T-helper 17 cell (primary cell): ENCODE data around the gene RPP38. TPM values are rescaled to one million over a fixed set of nuclear protein-coding genes. Genes with fewer than 3 reads are reported as not detected.
A peak's percentile ranks its signal among the peaks of the same experiment; 100 is the strongest.

ENCODE experiments used
- ATAC-seq: fragments of 150-1000 bp; cut with Tn5 transposase; 2 replicates; pipeline ENCODE4 v1.10.0; 2021; ENCODE audit warnings: mild to moderate bottlenecking, moderate library complexity
- DNase-seq, 3 donors: peaks; one replicate each; pipeline versions ENCODE4 v3.0.0 to v3.0.0-alpha.2; 2020 to 2021
- H3K9me3 ChIP-seq: one replicate; pipeline ENCODE4 v1.7.0; 2013; ENCODE audit warnings: low read length, mild to moderate bottlenecking; ENCODE audit not compliant: control insufficient read depth, poor library complexity, severe bottlenecking
- H3K27ac Mint-ChIP-seq: one replicate; pipeline ENCODE4 v1.8.0; 2022; ENCODE audit warnings: mild to moderate bottlenecking, moderate library complexity, mixed read lengths
- H3K27me3 Mint-ChIP-seq: one replicate; pipeline ENCODE4 v1.8.0; 2022; ENCODE audit warnings: mixed read lengths
- H3K36me3 Mint-ChIP-seq: one replicate; pipeline ENCODE4 v1.8.0; 2022; ENCODE audit warnings: low read depth, mixed read lengths
- H3K4me1 Mint-ChIP-seq: one replicate; pipeline ENCODE4 v1.8.0; 2022; ENCODE audit warnings: mild to moderate bottlenecking, mixed read lengths
- H3K4me3 Mint-ChIP-seq: one replicate; pipeline ENCODE4 v1.8.0; 2022; ENCODE audit warnings: mild to moderate bottlenecking, moderate library complexity, mixed read lengths
- total RNA-seq, 4 donors: library from RNA in 2 of 4; stranded (reverse) in 2 of 4; gene quantifications; one replicate each; pipeline ENCODE4 v1.2.3 and lab custom pipeline; 2022 to 2026

Gene RPP38
- total RNA-seq, 2 donors from 2014 or later = 12.1 to 14.3 TPM

DNA sequence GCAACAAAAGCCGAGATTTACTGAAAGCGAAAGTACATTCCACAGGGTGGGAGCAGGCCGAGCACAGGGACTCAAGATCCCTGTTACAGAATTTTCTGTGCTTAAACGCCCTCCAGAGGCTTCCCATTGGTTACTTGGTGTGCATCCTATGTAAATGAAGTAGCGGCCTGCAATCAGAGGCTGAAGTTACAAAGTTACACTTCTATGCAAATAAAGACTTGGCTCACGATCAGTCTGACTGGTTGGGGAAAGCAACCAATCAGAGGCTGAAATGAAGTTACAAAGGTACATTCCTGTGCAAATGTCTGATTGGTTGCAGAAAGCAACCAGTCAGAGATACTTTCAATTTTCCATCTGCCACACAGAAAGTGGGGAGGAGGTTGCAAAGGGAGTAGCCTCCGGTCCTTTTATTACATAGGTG, 12.6 kb upstream of the RPP38 start:
- ATAC-seq (peak; percentile 70), DNase-seq (no peak)
- peak overlapping the region; percentile 47 for H3K27ac Mint-ChIP-seq
- H3K9me3 ChIP-seq = no peaks in the 10 kb centered on the region
- H3K4me3 Mint-ChIP-seq = peak overlapping the region; percentile 71
- peaks cover 8% of the 10 kb centered on the region for H3K4me1 Mint-ChIP-seq
- H3K27me3 Mint-ChIP-seq = no peaks in the 10 kb centered on the region
- no peaks in the 10 kb centered on the region for H3K36me3 Mint-ChIP-seq

DNA sequence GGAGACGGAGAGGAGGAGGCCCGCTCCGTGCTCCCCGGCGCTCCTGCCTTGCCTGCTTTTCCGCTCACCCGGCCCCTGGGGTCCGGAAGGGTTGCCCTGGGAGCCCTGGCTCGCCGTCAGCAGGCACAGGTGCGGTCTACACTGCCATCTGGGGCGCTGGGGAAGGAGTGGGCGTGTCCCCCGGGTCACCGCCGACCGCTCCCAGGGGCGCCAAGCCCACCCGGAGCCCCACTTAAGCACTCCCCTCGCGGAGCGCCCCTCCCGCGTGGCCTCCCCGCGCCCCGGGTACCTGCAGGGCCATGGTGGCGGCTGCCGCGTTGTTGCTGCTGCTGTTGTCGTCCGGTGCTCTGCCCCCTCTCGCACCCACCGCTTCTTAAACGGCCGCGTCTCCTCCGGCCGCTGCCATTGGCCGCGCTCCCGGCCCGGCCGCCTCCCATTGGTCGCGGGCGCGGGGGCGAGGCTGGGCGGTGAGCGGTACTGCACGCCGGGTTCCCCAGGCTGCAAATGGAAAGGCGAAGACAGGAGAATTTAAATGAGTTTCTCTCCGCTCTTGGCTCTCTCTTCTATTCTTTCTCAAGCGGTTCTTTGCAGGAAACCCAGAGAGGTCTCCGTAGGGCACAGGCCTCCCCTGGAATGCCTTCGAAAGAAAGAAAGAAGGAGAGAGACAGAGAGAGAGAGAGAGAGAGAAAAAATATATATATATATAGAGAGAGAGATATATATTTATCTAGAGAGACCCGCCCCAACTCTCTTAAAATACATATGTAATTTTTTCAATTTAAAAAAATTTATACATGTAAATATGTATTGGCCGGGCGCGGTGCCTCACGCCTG, 8.5 kb upstream of the RPP38 start, which contains the start of gene ACBD7:
Gene ACBD7, minus strand, starts transcription at position 349 of the 834 bp plus-strand sequence. Its CDS starts 48 bp downstream, at position 301.
- DNase-seq = peak; percentile 73 to 76 (median 74)
- H3K4me1 Mint-ChIP-seq = peaks cover 8% of the 10 kb centered on the region
- H3K9me3 ChIP-seq = no peaks in the 10 kb centered on the region
- peak within 1 kb of the TSS; percentile 81 for H3K4me3 Mint-ChIP-seq
- H3K36me3 Mint-ChIP-seq = no peaks in the 10 kb centered on the region
- no peak within 1 kb of the TSS for H3K27ac Mint-ChIP-seq
- ATAC-seq = peak; percentile 95
- H3K27me3 Mint-ChIP-seq = no peaks in the 10 kb centered on the region

DNA sequence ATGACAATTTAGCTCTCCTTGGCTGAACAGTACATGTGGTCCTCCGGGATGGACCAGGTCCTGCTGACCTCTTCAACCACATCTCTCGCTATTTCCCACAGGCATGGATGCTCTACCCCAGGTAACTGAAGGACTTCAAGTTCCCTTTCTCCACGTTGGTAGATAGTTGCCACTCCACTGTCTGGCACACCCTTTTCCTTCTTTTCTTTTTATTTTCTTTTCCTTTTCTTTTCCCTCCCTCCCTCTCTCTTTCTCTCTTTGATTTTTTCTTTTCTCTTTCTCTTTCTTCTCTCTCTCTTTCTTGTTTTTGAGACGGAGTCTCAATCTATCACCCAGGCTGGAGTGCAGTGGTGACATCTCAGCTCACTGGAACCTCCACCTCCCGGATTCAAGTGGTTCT, 5.7 kb upstream of the RPP38 start:
- no peaks in the 10 kb centered on the region for H3K9me3 ChIP-seq
- DNase-seq = no peak
- Mint-ChIP-seq H3K27ac (no peak overlapping the region), H3K4me3 (no peak overlapping the region), H3K4me1 (peaks cover 5% of the 10 kb centered on the region), H3K36me3 (no peaks in the 10 kb centered on the region), H3K27me3 (no peaks in the 10 kb centered on the region)
- no peak for ATAC-seq

DNA sequence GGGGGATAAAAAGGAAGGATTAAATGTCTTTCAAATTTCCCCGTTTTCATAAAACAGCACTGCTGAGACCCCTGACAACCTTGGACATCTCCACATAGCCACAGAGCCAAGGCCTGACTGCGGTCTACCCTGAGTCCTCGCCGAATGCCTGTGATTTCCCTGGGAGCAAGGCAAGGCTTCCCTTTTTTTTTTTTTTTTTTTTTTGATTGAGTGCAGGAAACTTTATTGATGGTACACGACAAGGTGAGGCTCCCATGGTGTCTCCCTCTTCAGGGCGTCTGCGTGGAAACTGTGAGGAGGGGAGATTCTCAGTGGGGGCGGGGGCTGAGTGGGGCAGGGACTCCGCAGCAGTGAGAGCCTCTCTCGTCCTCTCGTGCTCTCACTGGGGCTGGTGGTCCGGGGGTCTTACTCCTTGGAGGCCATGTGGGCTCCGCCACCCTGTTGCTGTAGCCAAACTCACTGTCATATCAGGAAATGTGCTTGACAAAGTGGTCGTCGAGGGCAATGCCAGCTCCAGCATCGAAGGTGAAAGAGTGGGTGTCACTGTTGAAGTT, 4.2 kb upstream of the RPP38 start:
- H3K27me3 Mint-ChIP-seq = no peaks in the 10 kb centered on the region
- no peak for ATAC-seq
- no peak overlapping the region for H3K4me3 Mint-ChIP-seq
- no peak for DNase-seq
- H3K4me1 Mint-ChIP-seq = peaks cover 13% of the 10 kb centered on the region
- peak overlapping the region; percentile 27 for H3K27ac Mint-ChIP-seq
- H3K36me3 Mint-ChIP-seq = peaks cover 2% of the 10 kb centered on the region
- no peaks in the 10 kb centered on the region for H3K9me3 ChIP-seq

DNA sequence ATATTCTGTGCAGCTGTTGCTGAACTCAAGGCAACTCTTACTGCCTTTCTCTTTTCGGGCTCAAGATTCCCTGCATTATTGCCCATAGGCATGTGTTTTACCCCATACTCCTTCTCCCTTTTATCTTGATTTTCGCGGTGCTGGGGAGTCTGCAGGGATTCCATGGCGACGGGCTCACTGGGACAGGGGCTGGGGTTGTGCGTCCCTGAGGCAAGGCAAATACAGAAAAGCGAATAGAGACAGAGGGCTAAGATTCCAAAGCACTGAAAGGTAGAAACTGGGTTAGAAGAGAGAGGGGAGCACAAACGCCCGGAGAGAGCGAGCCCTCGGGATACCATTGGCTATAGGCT, 519 bp upstream of the RPP38 start:
- H3K27ac Mint-ChIP-seq = peak overlapping the region; percentile 99
- H3K4me3 Mint-ChIP-seq = peak overlapping the region; percentile 98
- H3K4me1 Mint-ChIP-seq = peaks cover 27% of the 10 kb centered on the region
- ATAC-seq (peak; percentile 16), DNase-seq (no peak)
- H3K27me3 Mint-ChIP-seq = no peaks in the 10 kb centered on the region
- peaks cover 3% of the 10 kb centered on the region for H3K36me3 Mint-ChIP-seq
- H3K9me3 ChIP-seq = no peaks in the 10 kb centered on the region

DNA sequence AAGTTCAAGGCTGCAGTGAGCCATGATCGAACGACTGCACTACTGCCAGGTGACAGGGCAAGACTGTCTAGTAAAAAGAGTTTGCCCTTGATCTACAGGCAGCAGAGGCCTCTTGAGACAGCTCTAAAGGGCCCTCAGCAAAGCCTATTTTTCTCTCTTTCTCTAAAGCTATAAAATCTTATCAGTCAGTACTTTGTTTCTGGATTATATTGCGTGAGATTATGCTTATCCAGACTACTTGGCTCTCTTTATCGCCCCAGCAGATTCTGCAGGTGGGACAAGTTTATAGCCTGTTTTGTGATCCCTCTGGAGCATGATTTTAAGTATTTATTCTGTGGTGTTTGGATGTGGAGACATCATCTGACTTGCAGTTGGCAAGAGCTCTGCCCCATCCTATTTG, 2.7 kb downstream of the RPP38 start:
- Mint-ChIP-seq H3K27me3 (no peaks in the 10 kb centered on the region), H3K36me3 (peaks cover 6% of the 10 kb centered on the region)

DNA sequence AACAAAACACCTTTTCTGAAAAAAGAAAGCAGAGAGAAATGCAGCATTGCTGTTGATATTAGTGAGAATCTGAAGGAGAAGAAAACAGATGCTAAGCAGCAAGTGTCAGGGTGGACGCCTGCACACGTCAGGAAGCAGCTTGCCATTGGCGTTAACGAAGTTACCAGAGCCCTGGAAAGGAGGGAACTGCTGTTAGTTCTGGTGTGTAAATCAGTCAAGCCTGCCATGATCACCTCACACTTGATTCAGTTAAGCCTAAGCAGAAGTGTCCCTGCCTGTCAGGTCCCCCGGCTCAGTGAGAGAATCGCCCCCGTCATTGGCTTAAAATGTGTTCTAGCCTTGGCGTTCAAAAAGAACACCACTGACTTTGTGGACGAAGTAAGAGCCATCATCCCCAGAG, 6.4 kb downstream of the RPP38 start:
- ATAC-seq = no peak
- Mint-ChIP-seq H3K4me1 (peaks cover 20% of the 10 kb centered on the region), H3K27me3 (no peaks in the 10 kb centered on the region), H3K27ac (peak overlapping the region; percentile 74), H3K4me3 (no peak overlapping the region), H3K36me3 (peaks cover 3% of the 10 kb centered on the region)
- no peaks in the 10 kb centered on the region for H3K9me3 ChIP-seq
- no peak for DNase-seq

More for the DNA sequence above, 2.7 kb downstream of the RPP38 start:
- no peak for DNase-seq
- Mint-ChIP-seq H3K27ac (peak overlapping the region; percentile 90), H3K4me3 (no peak overlapping the region), H3K4me1 (peaks cover 27% of the 10 kb centered on the region)
- ATAC-seq = no peak
- H3K9me3 ChIP-seq = no peaks in the 10 kb centered on the region

DNA sequence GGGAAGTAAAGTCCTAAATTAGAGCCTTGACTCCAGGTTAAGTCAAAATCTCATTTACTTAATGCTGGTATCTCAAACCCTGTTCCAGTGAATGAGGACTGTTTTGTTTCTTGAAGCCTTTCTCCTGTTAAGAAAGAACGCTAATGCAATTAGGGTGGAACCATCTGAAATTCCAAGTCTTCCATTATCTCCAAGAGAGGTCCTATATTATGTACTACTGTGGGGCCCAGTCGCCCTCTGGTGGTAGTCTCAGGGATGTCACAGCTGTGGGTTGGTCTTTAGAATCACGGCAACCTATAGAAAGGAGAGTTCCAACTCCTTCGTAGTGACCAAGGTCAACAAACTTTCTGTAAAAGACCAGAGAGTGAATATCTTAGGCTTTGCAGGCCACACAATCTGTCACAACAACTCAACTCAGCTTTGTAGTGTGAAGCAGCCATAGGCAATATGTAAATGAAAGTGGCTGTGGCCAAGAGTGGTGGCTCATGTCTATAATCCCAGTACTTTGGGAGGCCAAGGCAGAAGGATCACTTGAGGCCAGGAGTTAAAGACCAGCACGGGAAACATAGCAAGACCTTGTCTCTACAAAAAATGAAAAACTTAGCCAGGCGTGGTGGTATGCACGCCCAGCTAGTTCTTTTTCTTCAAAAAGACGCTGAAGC, 9.3 kb downstream of the RPP38 start:
- peaks cover 3% of the 10 kb centered on the region for H3K36me3 Mint-ChIP-seq

DNA sequence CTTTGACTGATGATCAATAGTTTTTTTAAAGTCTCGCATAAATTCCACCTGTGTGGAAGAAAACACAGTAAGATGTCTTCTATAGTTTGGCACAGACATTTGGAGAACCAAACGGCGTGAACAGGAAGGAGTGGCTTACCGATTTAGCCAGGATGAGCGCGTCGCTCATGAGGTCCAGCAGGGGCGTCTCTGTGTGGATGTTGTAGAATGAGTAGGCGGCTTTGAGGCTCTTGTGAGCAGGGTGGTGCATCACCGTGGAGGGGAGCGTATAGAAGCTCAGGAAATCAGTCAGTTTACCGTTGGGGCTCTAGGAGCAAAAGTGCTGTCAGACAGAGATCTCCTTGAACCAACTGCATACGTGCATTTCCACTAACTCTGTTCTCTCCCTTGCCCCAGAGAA, 15.5 kb downstream of the RPP38 start:
- H3K36me3 Mint-ChIP-seq = peaks cover 9% of the 10 kb centered on the region
- no peak for ATAC-seq
- no peak overlapping the region for H3K4me3 Mint-ChIP-seq
- H3K4me1 Mint-ChIP-seq = peaks cover 8% of the 10 kb centered on the region
- no peak for DNase-seq
- peak overlapping the region; percentile 37 for H3K27ac Mint-ChIP-seq
- no peaks in the 10 kb centered on the region for H3K27me3 Mint-ChIP-seq
- H3K9me3 ChIP-seq = no peaks in the 10 kb centered on the region

More for the DNA sequence above, 9.3 kb downstream of the RPP38 start:
- no peaks in the 10 kb centered on the region for H3K27me3 Mint-ChIP-seq
- peak; percentile 42 to 58 (median 48) for DNase-seq
- H3K4me1 Mint-ChIP-seq = peaks cover 6% of the 10 kb centered on the region
- peak; percentile 98 for ATAC-seq
- no peaks in the 10 kb centered on the region for H3K9me3 ChIP-seq
- H3K4me3 Mint-ChIP-seq = no peak overlapping the region
- H3K27ac Mint-ChIP-seq = peak overlapping the region; percentile 71

DNA sequence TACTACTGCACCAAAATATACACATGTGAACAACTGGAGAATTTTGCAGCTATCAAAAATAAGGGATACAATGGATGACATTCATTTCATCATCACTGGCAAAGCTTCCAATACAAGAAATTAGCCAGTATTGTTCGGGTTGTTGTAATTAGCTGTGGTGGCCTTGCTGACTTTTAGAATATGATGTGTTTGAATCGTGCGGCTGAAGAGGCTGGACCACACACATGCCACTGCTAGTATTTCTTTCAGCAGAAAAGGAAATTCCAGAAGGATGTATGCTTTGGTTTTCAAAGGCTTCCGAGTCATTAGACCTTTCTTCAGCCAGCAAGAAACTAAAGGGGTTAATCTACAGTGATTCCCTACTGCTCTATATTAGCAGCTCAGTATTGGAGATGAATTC, 16.6 kb downstream of the RPP38 start:
- Mint-ChIP-seq H3K4me3 (no peak overlapping the region), H3K36me3 (peaks cover 9% of the 10 kb centered on the region), H3K4me1 (peaks cover 8% of the 10 kb centered on the region), H3K27me3 (no peaks in the 10 kb centered on the region), H3K27ac (no peak overlapping the region)
- DNase-seq (no peak), ATAC-seq (no peak)
- H3K9me3 ChIP-seq = no peaks in the 10 kb centered on the region

DNA sequence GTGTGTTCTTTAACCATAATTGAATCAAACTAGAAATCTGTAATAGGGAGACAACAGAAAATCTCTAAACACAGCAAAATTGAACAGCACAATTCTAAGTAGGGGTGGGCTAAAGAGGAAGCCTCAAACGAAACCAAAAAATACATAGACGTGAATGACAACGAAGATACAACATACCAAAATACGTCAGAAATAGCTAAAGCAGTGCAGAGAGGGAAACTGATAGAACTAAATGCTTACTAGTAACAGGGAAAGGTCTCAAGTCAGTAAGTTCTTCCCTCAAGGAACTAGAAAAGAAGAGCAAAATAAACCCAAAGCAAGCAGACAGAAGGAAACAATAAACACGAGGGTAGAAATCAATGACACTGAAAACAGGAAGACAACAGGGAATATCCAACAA, 19.1 kb downstream of the RPP38 start:
- H3K4me1 Mint-ChIP-seq = peaks cover 8% of the 10 kb centered on the region
- ATAC-seq = no peak

DNA sequence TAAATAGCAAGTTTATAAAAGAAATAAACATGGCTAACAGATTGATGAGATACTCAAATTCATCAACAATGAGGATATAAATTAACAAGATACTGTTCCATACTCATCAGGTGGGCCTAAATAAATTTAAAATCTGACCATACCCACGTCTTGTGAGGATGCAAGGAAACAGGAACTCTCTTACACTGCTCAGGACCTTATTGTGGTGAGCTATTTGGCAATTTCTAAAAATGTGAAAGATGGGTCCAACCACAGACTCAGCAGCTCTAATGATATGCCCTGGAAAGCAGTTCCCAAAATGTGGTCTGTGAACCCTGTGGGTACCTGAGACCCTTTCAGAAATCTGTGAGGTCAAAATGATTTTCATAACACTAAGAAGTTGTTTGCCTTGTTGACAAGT, 21.5 kb downstream of the RPP38 start:
- Mint-ChIP-seq H3K27me3 (no peaks in the 10 kb centered on the region), H3K36me3 (peaks cover 7% of the 10 kb centered on the region), H3K27ac (no peak overlapping the region), H3K4me1 (peaks cover 5% of the 10 kb centered on the region), H3K4me3 (no peak overlapping the region)
- DNase-seq (no peak), ATAC-seq (no peak)
- H3K9me3 ChIP-seq = no peaks in the 10 kb centered on the region

More for the DNA sequence above, 19.1 kb downstream of the RPP38 start:
- no peaks in the 10 kb centered on the region for H3K9me3 ChIP-seq
- Mint-ChIP-seq H3K27me3 (no peaks in the 10 kb centered on the region), H3K36me3 (peaks cover 13% of the 10 kb centered on the region), H3K27ac (no peak overlapping the region), H3K4me3 (no peak overlapping the region)
- no peak for DNase-seq

DNA sequence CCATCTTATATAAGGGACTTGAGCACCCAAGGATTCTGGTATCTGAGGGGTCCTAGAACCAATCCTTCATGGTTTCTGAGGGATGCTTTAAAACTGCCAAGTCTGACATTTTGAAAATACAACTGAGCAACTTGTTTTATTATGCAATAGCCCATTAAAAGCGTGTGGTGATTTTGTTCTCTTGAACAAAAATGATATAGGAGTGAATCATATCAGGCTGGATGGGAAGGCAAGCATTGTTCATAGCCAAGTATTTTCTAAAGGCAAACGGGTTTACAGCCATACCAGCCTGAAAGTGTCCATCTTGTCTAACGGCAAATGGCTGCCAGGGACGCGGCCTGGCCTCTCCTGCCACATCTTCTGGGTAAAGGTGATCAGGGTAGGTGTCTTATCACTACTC, 23.4 kb downstream of the RPP38 start:
- no peaks in the 10 kb centered on the region for H3K9me3 ChIP-seq
- peaks cover 11% of the 10 kb centered on the region for H3K36me3 Mint-ChIP-seq
- no peak overlapping the region for H3K27ac Mint-ChIP-seq
- H3K4me3 Mint-ChIP-seq = no peak overlapping the region
- H3K4me1 Mint-ChIP-seq = peaks cover 12% of the 10 kb centered on the region
- no peak for DNase-seq
- ATAC-seq = no peak
- no peaks in the 10 kb centered on the region for H3K27me3 Mint-ChIP-seq
